Upper lobe of left lung (tissue), 6 donors: Measurements from ENCODE around the gene DIO3. TPM values are rescaled to one million over a fixed set of nuclear protein-coding genes. Genes with fewer than 3 reads are reported as not detected.

Source experiments
- ATAC-seq, 2 donors: fragments of 200-7000 bp; cut with Tn5 transposase; one replicate each; pipeline ENCODE4 v1.9.1; 2022; ENCODE audit warnings: mild to moderate bottlenecking in 2 of 2, moderate library complexity in 2 of 2; ENCODE audit not compliant: low FRiP score in 2 of 2
- DNase-seq, 2 donors: peaks; one replicate each; pipeline ENCODE4 v3.0.0-alpha.2; 2019 to 2020
- H3K27ac ChIP-seq, 4 donors: fragments of 200-600 bp; sonication (generic); one replicate each; pipeline ENCODE4 v1.5.1; 2016 to 2019
- H3K27me3 ChIP-seq, 4 donors: fragments of 200-600 bp; sonication (generic); one replicate each; pipeline ENCODE4 v1.5.1; 2017 to 2019
- H3K36me3 ChIP-seq, 4 donors: fragments of 200-600 bp; sonication (generic); one replicate each; pipeline ENCODE4 v1.5.1; 2016 to 2019
- H3K4me1 ChIP-seq, 4 donors: fragments of 200-600 bp; sonication (generic); one replicate each; pipeline ENCODE4 v1.5.1; 2018 to 2019
- H3K4me3 ChIP-seq, 4 donors: fragments of 200-600 bp; sonication (generic); one replicate each; pipeline ENCODE4 v1.5.1; 2017 to 2019; ENCODE audit warnings: mild to moderate bottlenecking in 2 of 4, moderate library complexity in 1 of 4
- H3K9me3 ChIP-seq, 4 donors: fragments of 200-600 bp; sonication (generic); one replicate each; pipeline ENCODE4 v1.5.1; 2018 to 2019
- CTCF ChIP-seq, 6 experiments: fragments of 450-650 bp in 4 of 6; fragments of 200-600 bp in 2 of 6; sonication (generic) in 2 of 6; IDR thresholded peaks; one replicate each; pipeline ENCODE4 v1.5.1; 2016 to 2019; ENCODE audit warnings: antibody characterized with exemption in 6 of 6
- EP300 ChIP-seq, 4 donors: sonication (generic); formaldehyde crosslinking; IDR thresholded peaks; one replicate each; pipeline ENCODE4 v1.5.1; 2017; ENCODE audit warnings: antibody characterized with exemption in 4 of 4, control low read depth in 2 of 4
- POLR2A ChIP-seq, 4 donors: fragments of 450-650 bp; IDR thresholded peaks; one replicate each; pipeline ENCODE4 v1.5.1; 2016 to 2017; ENCODE audit warnings: antibody characterized with exemption in 4 of 4, mild to moderate bottlenecking in 2 of 4
- POLR2AphosphoS5 ChIP-seq, 2 donors: sonication (generic); formaldehyde crosslinking; IDR thresholded peaks; one replicate each; pipeline ENCODE4 v1.5.1; 2017; ENCODE audit warnings: antibody characterized with exemption in 2 of 2
- WGBS, 2 donors: methylation state at CpG; one replicate each; pipeline ENCODE4 v1.1.5; 2017 to 2018; 5-methylcytosine and 5-hydroxymethylcytosine counted together
- total RNA-seq, 6 donors: library from RNA; depleted of rRNA in 4 of 6; stranded (reverse); fragments of >200 nt in 4 of 6; gene quantifications; one replicate each; pipeline versions ENCODE4 v1.1.0 to v1.2.1, GENCODE V29; 2016 to 2021
- donor health status: DM: no; HTN: no; CAD: no; lungs with moderate emphysema.
- donor health status: DM: no; HTN: yes; CAD: no; lungs with severe emphysema.

Gene DIO3
- total RNA-seq, 6 donors from 2014 or later, result 0.30 to 3.6 (median 1.9) TPM

GRCh38 chr14:101560534-101561113 lies 671 bp upstream of the DIO3 start:
- Histone ChIP-seq H3K4me3 (peak overlapping the region in 3 of 4 donors; percentile 48 to 66 (median 50)), H3K36me3 (no peaks in the 10 kb centered on the region), H3K9me3 (peaks cover 13 to 22% (median 15%) of the 10 kb centered on the region in 4 donors), H3K27ac (peak overlapping the region in 1 of 4 donors; percentile 82), H3K27me3 (peaks cover 0 to 45% (median 30%) of the 10 kb centered on the region in 4 donors), H3K4me1 (peaks cover 6 to 38% (median 11%) of the 10 kb centered on the region in 4 donors)
- 5 to 13% methylated on average over 3 to 22 of the region's 106 CpGs for WGBS, 2 donors
- TF ChIP-seq EP300 (IDR thresholded peaks at IDR 0.05) (no peak), CTCF (IDR thresholded peaks at IDR 0.05) (no peak), POLR2A (IDR thresholded peaks at IDR 0.05) (no peak), POLR2AphosphoS5 (IDR thresholded peaks at IDR 0.05) (no peak)
- no peak for ATAC-seq
- DNase-seq, result no peak

- ATAC-seq (no peak), DNase-seq (peak in 1 of 2 donors; percentile 67)
- 65 to 81% methylated on average over 24 to 42 of the region's 51 CpGs for WGBS, 2 donors
- no peaks in the 10 kb centered on the region for H3K36me3 ChIP-seq
- no peak overlapping the region for H3K4me3 ChIP-seq
- H3K27ac ChIP-seq, result no peak overlapping the region
- H3K4me1 ChIP-seq, result peaks cover 6 to 38% (median 11%) of the 10 kb centered on the region in 4 donors
- peaks cover 0 to 50% (median 30%) of the 10 kb centered on the region in 4 donors for H3K27me3 ChIP-seq
- peaks cover 13 to 22% (median 15%) of the 10 kb centered on the region in 4 donors for H3K9me3 ChIP-seq
- TF ChIP-seq POLR2AphosphoS5 (IDR thresholded peaks at IDR 0.05) (no peak), CTCF (IDR thresholded peaks at IDR 0.05) (no peak)
Measured at GRCh38 chr14:101561897-101562490, 699 bp downstream of the DIO3 start.

GRCh38 chr14:101562659-101563351 lies 1.5 kb downstream of the DIO3 start:
- DNase-seq, result peak in 1 of 2 donors; percentile 58
- Histone ChIP-seq H3K4me3 (no peak overlapping the region), H3K36me3 (no peaks in the 10 kb centered on the region), H3K9me3 (peaks cover 13 to 22% (median 15%) of the 10 kb centered on the region in 4 donors), H3K27ac (no peak overlapping the region), H3K4me1 (peaks cover 2 to 38% (median 10%) of the 10 kb centered on the region in 4 donors), H3K27me3 (peaks cover 0 to 50% (median 30%) of the 10 kb centered on the region in 4 donors)
- no peak for TF ChIP-seq POLR2AphosphoS5 (IDR thresholded peaks at IDR 0.05)
- WGBS, 2 donors, result 6 to 10% methylated on average over 17 to 21 of the region's 23 CpGs
- no peak for ATAC-seq

- TF ChIP-seq EP300 (IDR thresholded peaks at IDR 0.05) (no peak), CTCF (IDR thresholded peaks at IDR 0.05) (no peak), POLR2A (IDR thresholded peaks at IDR 0.05) (no peak), POLR2AphosphoS5 (IDR thresholded peaks at IDR 0.05) (no peak)
- peaks cover 13 to 22% (median 15%) of the 10 kb centered on the region in 4 donors for H3K9me3 ChIP-seq
- no peak for DNase-seq
- H3K4me3 ChIP-seq, result no peak overlapping the region
- peaks cover 0 to 36% (median 8%) of the 10 kb centered on the region in 4 donors for H3K4me1 ChIP-seq
- WGBS, 2 donors, result 2 to 3% methylated on average over 13 of the region's 13 CpGs
- H3K27me3 ChIP-seq, result peaks cover 0 to 50% (median 30%) of the 10 kb centered on the region in 4 donors
- no peak for ATAC-seq
- H3K27ac ChIP-seq, result no peak overlapping the region
- H3K36me3 ChIP-seq, result no peaks in the 10 kb centered on the region
Measured at GRCh38 chr14:101563352-101563653, 2.0 kb downstream of the DIO3 start.

- 2 to 4% methylated on average over 20 to 52 of the region's 54 CpGs for WGBS, 2 donors
- no peak overlapping the region for H3K4me3 ChIP-seq
- no peak for ATAC-seq
- H3K27ac ChIP-seq, result no peak overlapping the region
- TF ChIP-seq POLR2A (IDR thresholded peaks at IDR 0.05), result no peak
- TF ChIP-seq CTCF (IDR thresholded peaks at IDR 0.05), result no peak
- TF ChIP-seq EP300 (IDR thresholded peaks at IDR 0.05), result no peak
- no peak for TF ChIP-seq POLR2AphosphoS5 (IDR thresholded peaks at IDR 0.05)
- H3K27me3 ChIP-seq, result peaks cover 0 to 50% (median 30%) of the 10 kb centered on the region in 4 donors
- DNase-seq, result peak in 1 of 2 donors; percentile 63
- peaks cover 13 to 22% (median 15%) of the 10 kb centered on the region in 4 donors for H3K9me3 ChIP-seq
- no peaks in the 10 kb centered on the region for H3K36me3 ChIP-seq
- H3K4me1 ChIP-seq, result peaks cover 0 to 30% (median 7%) of the 10 kb centered on the region in 4 donors
Measured at GRCh38 chr14:101563654-101564443, 2.6 kb downstream of the DIO3 start.
